ENCODE results near the gene SIK3.

SIK3 gene

DNA sequence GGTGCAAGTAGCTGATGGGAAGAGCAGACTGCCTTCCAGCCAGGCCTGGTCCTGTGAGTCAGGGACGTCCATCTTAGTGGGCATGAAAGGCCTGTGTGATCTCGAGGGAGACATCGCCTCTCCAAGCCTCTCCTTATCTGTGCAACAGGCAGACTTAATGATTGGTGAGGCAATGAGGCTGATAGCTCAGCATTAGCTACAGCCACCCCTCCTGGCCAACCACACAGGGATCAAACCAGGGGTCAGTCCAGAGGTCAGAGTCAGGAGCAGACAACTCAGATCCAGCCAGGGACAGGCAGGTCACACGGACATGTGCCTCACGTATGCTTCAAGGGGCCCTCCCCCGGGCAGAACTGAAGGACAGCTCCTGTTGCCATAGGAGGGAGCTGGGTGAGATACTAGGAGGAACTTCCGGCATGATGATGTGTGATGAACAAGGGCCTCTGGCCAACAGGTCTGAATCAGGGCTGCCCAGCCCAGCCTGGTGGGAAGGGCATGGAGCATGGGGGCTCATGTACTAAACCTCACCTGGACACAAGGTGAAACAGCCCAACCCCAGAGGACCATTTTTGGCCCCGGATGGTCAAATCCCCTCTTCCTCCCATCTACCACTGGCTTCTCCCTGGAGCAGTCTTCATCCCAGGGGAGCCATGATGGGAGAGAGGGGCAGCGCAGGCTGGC, 271.3 kb downstream of the SIK3 start:
- DNase-seq (ENCODE audit: low read depth), result no peak

DNA sequence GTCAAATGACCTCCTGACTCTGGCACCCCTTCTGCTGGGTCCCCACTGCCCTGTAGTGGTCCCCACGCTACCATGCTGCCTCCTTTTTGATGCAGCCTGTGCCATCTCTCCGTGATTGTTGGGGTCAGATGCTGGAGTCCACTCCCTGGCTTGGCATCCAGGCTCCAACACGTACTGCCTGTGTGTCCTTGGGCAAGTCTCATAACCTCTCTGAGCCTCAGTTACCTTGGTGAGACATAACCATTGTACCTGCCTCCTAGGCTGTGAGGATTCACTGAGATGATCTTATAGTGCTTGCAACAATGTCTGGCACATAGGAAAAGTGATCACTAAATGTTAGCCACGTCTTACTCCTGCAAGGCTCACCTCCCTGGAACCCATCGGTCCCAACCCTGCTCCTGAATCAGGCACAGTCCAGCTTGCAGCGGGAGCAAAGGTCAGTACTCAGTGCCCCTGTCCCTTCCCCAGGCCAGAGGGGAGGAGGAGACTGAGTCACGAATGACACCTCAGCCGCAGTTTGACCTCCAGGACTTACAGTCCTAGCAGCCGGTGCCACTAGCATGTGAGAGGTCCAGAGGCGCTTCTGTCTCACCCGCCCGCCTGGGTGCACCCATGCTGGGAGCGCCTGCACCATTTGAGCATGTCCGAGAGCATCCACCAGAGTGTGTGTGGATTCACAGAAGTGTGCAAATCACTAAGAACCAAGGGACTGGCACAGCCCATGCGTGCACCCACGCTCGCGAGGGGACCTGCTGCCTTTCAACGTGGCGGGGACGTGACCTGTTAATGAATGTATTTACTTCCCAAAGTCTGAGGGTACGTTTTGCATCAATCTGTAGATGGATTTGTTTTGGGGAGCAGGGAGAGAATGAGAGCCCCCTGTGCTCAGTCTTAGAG, 272.1 kb downstream of the SIK3 start:
- no peak overlapping the region for H3K4me3 ChIP-seq (ENCODE audit: low read depth, low read length)
- TF ChIP-seq, protein P1, sequence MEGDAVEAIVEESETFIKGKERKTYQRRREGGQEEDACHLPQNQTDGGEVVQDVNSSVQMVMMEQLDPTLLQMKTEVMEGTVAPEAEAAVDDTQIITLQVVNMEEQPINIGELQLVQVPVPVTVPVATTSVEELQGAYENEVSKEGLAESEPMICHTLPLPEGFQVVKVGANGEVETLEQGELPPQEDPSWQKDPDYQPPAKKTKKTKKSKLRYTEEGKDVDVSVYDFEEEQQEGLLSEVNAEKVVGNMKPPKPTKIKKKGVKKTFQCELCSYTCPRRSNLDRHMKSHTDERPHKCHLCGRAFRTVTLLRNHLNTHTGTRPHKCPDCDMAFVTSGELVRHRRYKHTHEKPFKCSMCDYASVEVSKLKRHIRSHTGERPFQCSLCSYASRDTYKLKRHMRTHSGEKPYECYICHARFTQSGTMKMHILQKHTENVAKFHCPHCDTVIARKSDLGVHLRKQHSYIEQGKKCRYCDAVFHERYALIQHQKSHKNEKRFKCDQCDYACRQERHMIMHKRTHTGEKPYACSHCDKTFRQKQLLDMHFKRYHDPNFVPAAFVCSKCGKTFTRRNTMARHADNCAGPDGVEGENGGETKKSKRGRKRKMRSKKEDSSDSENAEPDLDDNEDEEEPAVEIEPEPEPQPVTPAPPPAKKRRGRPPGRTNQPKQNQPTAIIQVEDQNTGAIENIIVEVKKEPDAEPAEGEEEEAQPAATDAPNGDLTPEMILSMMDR (IDR thresholded peaks at IDR 0.05; ENCODE audit: low read depth, low read length, missing control alignments), result no peak
- DNase-seq (ENCODE audit: low read depth), result no peak

More for the DNA sequence above, 271.3 kb downstream of the SIK3 start:
- TF ChIP-seq, protein P1 (IDR thresholded peaks at IDR 0.05; ENCODE audit: low read depth, low read length, missing control alignments), result no peak
- no peak overlapping the region for H3K4me3 ChIP-seq (ENCODE audit: low read depth, low read length)

DNA sequence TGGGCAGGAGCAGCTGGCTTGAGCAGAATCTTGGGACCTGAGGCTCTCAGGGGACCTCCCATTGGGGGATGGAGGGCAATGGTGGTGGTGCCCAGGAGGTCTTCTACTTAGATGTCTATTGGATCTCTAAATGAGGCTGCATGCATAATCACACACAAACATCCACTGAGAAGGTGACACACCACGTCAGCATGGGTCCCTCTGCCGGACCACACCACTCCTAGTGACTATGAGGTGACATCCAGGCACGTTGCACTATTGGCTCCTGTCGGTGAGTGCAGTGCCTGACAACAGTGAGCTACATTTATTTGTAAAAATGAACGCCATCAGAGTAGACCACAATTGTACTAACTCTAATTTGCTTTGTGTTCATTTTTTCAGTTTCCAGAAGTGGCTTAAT, 272.8 kb downstream of the SIK3 start:
- no peak for DNase-seq (ENCODE audit: low read depth)
- TF ChIP-seq, protein P1 (IDR thresholded peaks at IDR 0.05; ENCODE audit: low read depth, low read length, missing control alignments), result no peak
- H3K4me3 ChIP-seq (ENCODE audit: low read depth, low read length), result no peak overlapping the region

DNA sequence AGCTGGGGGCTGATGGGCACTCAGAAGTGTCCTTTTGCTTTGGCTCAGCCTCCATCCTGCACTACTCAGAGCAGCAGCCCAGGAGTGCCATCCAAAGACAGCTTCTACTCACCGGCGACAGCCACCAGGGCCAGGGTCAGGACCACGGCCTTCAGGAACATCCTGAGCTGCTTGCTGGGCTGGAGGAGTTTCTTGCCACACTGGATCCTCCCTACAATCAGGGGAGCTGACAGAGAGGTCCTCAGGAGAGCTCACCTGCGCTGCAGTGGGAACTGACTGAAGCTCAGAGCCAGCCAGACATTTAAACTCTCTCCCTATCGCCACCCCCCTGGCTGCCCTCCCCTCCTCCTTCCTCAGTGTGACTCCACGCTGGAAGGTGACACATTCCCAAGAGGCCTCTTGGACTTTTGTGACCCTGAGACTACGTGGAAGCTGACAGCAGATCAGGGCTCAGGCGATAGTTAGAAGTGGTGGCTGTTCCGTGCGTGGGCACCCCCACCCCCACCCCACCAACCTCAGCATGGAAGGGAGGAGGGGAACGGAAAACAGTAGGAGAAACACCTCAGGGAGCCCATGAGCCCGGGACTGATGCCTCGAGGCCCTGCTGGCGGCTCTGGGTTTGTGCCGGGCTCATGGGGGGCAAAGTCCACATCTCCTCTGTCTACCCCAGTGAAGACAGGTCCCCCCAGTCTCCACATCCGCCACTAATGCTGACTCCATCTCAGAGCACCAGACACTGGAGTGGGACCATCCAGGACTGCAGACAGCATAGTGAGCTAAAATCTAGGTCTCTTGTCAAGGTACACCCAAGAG, 275.0 kb downstream of the SIK3 start, which contains the start of gene APOA4:
TSS of gene APOA4 (minus strand) at position 274 of the 813 bp plus-strand sequence. CDS start at position 161, 113 bp downstream.
- TF ChIP-seq, protein P1 (IDR thresholded peaks at IDR 0.05; ENCODE audit: low read depth, low read length, missing control alignments), result no peak
- no peak for DNase-seq (ENCODE audit: low read depth)
- no peak within 1 kb of the TSS for H3K4me3 ChIP-seq (ENCODE audit: low read depth, low read length)

DNA sequence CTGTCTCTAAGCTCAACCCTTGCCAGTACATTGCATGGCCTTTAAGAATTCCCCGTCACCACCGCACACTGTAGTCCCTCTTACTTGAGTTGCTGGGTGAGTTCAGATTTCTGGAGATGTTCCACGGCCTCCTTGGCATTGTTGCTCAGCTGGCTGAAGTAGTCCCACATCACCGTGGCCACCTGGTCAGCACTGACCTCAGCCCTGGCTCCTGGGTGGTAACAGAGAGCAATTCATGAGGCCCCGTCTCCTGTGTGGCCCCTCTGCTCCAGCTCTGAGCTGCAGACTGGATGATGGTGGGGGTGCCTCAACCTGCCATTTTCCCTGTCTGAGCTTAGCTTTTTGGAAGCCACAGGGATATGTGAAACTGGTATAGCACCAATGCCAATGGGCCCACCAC, 275.7 kb downstream of the SIK3 start:
- TF ChIP-seq, protein P1 (IDR thresholded peaks at IDR 0.05; ENCODE audit: low read depth, low read length, missing control alignments), result no peak
- no peak overlapping the region for H3K4me3 ChIP-seq (ENCODE audit: low read depth, low read length)
- DNase-seq (ENCODE audit: low read depth), result no peak

DNA sequence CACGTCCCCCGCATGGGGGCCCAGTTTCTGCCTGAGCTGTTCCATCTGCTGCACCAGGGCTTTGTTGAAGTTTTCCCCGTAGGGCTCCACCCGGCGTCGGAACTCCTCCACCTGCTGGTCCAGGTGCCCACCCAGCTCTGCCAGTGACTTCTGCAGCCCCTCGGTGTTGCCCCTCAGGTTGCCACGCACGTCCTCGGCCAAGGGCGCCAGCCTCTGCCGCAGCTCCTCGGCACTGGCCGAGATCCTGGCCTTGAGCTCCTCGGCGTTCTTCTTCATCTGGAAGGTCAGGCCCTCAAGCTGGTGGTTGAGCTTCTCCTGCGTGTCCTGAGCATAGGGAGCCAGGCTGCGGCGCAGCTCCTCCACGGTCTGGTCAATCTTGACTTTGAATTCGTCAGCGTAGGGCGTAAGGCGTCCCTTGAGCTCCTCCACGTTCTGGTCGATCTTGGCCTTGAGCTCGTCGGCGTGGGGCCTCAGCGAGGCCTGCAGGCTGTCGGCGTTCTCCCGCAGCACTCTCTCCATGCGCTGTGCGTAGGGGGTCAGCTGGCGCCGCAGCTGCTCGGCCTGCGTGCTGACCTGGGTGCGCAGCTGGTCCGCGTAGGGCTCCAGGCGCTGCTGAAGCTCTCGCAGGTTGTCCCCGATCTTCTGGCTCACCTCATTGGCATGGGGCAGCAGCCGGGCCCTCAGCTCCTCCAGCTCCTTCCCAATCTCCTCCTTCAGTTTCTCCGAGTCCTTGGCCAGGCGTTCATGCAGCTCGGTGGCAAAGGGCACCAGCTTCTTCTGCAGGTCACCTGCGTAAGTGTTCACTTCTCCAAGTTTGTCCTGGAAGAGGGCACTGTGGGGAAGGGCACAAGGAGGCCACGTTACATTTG, 276.9 kb downstream of the SIK3 start:
- H3K4me3 ChIP-seq (ENCODE audit: low read depth, low read length), result no peak overlapping the region
- TF ChIP-seq, protein P1 (IDR thresholded peaks at IDR 0.05; ENCODE audit: low read depth, low read length, missing control alignments), result no peak
- no peak for DNase-seq (ENCODE audit: low read depth)
